GM18520 (cell line): Measurements from ENCODE around the gene ZNF407.

Source experiments
- ATAC-seq: cut with Tn5 transposase; IDR thresholded peaks from one replicate; pipeline ENCODE4 v1.9.1; 2021; ENCODE audit not compliant: unreplicated experiment

ZNF407 gene

DNA sequence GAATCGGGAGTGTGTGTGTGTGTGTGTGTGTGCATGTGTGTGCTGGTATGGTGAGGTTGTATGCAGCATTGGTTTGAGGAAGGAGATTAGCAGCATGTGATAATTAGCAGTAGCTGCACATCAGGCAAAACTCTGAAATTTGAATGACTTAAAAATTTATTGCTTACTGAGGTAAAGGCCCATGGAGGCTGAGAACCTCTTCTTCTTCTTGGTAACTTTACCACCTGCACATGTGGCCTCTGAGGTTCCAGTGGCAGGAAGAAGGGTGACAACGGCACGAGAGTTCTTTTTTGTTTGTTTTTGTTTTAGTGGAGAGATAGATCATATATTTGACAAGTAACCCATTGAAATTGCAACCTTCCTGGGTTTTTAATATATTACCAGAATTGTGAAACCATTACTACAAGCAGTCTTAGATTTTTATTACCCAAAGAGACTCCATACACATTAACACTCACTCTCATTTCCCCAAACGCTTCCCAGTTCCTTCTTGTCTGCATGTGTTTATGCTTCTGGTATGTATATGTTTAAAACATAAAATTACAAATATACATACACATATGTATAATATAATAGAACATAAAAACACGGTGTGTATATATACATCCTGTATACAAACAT is 319.2 kb downstream of the ZNF407 start:
- ATAC-seq: no peak

DNA sequence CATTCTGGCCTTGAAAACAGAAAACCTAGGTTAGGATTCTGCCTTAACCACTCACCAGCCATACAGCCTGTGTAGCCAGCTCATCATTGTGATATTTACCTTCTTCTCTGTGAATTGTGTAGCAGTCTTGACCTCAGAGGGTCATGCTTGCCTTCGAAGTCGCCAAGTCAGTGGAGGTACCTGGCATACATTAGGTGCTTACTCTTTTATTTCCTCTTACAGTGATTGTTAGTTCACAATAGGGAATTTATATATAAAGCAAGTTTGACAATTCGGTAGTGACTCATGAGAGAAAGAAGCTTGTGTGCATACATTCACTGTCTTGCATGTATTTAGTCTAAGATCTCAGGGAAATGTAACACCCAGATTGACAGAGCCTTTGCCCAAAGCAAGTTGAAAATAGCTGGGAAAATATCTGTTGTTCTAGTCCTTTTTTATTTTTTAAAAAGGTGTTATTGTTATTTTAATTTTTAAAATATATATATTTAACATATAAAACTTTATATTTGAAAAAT is 320.7 kb downstream of the ZNF407 start:
- ATAC-seq: no peak

DNA sequence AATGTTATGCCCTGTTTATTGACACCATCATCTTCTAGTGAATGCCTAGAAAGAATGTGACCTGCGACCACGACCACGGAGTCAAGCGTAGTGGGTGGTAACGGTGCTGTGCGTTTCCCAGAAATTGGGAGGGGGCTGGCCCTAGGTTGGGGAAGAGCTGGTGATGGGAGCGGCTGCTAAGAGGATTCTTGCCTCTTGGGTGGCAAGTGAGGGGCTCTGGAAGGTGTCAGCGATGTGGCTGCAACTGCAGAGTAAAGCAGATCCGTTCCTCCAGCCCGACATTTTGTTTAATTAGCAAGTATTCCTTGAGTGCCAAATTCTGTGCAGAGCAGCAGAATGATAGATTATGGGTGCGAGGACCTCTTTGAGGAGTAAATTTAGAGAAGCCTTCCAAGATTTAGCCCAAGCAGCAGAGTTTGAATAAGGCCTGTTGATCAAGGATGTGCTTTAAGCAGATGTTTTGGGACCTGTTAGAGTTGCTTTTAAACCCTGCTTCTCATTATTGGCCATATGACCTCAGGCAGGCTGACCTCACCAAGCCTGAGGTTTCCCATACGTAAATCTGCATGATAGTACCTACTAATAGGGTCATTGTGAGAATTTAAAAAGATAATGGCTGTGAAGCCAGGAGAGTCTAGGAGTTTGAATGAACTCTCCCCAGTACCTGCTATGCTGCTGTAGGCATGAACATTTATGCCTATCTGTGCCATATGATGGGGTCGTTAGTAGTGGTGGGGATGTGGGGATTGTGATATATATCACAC is 323.6 kb downstream of the ZNF407 start:
- ATAC-seq: no peak

DNA sequence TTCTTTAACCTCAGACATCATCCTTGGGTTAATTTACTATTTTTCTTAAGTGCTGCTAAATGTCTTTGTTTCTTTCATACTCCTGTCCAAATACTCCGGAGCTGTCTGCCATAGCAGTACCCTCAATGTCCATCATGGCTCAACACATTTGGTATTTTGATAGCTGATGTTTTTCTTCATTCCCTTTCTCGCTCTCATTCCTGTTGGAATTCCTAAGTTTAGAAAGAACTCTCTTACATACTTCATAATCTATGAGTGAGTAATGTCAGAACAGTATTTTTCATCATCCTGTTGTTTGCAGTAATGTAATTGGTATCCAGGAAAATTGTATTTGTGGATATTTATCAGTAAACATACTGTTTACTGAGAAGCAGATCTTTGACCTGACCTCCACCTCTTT is 328.4 kb downstream of the ZNF407 start:
- no peak for ATAC-seq

DNA sequence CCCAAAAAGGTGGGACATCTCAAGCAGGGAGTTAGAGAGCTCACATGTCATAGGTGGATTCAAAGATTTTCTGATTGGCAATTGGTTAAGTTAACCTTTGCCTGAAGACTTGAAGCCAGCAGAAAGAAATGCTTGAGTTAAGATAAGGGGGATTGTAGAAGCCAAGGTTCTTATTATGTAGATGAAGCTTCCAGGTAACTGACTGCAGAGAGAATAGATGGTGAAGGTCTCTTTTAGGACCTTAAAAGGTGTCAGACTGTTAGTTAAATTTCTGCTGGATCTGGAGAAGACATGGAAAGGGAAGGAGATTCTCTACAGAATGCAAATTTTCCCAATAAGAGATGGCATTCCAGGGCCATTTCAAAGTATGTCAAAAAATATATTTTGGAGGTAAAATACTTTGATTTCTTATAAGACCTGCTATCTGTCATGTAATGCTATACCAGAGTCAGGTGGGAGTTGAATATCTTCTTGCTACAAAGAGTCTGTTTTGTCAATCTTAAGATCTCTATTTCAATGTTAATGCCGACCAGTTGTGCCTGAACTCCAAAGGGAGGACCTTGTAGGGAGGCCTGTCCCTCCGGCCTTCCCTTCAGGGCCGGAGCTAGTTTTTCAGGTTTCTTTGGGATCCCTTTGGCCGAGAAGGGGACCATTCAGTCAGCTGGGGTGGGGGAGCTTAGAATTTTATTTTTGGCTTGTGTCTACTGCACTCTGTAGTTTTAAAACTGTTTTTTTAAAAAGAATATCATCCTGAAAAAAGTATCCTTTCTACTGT is 330.7 kb downstream of the ZNF407 start:
- no peak for ATAC-seq

DNA sequence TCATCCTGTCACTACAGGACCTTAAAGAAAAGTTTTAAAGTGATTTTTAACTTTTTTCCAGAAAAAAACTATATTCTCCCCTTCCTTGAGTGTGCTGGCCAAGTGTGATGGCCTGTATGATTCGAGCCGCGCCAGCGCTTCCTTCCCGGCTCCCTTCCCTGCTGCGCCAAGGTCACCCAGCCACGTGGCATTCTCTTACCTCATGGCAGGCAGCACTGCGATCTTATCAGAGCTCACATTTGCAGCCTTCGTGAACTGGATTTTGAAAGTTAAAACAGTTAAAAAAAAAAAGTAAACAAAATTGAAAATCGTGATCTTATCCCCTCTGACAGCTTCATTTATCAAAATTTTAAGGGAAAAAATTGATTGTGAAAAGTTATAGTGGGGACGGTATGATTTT is 331.4 kb downstream of the ZNF407 start:
- ATAC-seq: no peak

DNA sequence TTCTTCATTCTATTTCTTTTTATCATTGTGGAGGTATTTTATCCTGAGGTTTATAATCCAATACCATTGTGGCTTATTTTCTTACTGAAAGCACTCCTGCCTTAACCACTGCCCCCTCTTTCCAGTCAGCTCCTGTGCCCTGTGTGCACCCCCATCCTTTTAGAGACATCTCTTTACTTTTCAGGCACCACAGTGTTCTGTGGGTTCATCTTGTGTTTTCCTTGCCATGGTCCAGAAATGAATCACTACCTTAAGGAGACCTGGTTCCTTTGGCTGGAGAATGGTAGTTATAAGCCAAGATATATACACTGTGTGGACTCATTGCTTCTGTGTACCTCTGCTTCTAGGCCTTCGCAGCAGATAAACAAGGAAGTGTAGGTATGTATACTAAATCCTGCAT is 332.9 kb downstream of the ZNF407 start:
- ATAC-seq: no peak

DNA sequence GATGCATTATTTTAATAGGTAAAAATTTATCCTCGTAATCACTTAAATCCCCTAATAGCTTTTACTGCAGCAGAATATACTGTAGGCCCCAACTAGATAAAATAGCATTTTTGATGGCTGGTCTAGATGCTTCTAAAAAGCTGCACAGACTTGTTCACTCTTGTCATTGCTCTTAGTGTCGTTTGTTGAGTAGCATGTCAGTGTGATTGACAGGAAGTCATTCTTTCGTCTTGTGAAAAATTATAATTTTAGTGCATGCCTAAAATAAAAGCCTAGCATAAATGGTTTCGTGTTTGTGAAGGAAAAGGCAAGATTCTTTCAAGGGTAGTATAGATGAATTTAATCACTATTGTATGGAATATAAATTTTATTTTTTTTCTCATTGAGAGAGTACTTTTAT is 336.3 kb downstream of the ZNF407 start:
- ATAC-seq: no peak

DNA sequence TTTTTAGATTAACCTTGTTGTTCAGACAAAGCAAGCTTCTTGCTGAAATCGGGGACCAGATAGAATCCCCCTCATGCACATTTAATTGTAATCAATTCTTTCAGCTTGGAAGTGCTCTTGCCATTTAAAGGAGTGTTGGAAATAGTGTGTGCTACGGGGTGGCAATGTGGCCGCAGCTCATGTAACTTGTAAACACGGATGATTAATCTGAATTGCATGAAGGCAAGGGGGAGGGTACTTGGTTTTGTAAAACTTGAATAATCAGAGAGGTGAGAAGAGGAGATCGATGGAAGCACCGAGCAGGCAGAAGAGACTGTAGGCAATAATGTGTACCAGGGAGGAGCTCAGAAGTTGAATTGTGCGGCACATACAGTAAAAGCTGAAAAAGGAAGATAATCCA is 337.8 kb downstream of the ZNF407 start:
- ATAC-seq: no peak

DNA sequence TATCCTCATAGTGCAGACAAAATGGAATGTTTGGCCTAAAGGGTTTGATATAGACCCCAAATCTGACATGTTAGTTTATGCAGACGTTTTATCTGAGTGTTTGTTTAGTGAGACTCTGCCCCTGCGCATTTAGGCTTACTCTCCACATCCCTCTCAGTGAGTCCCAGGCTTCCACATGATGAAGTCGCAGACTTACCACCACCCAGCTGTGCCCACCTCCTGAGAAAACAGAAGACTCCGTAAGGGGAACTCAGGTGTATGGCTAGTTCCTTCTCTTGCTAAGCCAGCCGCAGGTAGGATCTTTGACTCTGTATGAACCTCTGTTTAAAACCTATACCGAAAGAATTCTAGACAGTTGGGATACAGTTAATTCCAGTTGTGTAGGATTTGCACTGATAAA is 338.7 kb downstream of the ZNF407 start:
- ATAC-seq: no peak

DNA sequence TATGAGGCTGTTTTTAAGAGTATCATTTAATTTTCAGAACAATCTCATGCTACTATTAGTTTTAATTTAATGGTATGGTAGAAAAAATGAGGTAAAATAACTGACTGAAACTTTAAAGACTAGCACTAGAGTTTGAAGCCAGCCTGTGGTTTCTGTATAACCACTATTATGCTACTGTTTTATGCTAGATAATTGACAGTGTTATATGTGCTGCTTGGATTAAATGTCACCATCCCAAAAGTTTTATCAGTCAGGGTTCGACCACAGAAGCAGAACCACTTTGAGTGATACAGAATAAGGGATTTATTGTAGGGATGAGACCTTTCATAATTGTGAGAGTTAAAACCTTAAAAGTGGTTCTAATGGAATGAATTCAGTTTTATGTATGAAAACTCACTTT is 339.6 kb downstream of the ZNF407 start:
- ATAC-seq: no peak

DNA sequence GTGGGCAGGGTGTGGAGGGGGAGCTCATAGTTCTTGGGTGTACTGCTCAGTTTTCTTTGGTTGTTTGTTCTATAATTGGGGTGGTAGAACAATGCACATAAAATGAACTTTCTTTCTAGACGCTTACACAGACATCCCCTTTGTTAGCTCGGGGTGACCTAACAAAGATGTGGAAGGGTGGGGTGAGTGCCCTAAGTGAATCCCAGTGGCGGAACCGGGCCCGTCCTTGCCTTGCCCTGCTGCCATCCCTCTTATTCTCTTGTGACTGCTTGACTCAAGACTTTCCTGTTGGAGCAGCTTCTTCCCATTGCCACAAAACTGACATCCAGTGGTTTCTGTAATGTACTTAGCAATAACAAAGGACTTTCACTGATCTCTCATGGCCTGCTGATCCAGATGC is 343.2 kb downstream of the ZNF407 start:
- ATAC-seq: no peak

DNA sequence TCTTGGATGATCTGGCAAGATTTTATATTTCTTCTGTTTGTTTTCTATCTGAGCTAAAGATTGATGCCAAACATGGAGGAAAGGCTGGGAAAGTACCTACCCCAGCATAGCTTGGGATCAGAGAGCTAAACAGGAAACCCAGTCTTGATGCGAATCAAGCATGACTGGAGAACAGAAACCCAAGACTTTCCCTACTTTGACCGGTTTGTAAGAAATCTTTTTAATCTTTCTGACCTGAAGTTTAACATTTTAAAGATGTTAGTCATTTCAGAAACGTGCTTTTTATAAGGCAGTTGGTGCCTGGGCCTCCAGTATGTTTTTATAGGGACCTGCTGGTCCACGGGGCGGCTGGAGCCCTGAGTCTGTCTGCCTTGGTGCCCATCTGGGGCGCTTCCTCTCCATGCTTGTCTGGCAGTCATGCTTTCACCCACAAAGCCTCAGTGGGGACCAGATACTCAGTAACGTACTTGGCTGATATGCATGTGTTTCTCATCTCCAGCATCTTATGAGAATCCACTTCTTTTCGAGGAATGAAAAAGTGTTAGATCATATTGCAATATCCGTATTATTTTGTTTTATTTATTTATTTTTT is 344.7 kb downstream of the ZNF407 start:
- ATAC-seq: no peak

DNA sequence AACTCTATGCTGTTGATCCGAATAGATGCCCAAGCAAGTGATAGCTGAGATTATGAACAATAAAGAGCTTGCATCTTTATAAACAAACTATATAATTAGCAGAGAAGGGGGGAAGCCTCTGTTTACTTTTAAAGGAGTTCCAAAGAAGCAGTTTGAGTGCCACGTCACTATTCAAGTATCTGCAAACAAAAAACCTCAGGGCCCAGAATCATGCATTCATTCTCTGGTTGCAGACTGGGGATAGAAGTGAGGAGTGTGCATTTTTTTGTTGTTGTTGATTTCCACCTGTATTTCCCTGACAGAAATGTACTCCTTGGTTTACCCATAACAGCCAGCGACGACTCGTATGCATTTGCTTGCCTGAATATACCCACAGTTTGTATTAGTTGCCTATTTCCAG is 347.0 kb downstream of the ZNF407 start:
- ATAC-seq: no peak

DNA sequence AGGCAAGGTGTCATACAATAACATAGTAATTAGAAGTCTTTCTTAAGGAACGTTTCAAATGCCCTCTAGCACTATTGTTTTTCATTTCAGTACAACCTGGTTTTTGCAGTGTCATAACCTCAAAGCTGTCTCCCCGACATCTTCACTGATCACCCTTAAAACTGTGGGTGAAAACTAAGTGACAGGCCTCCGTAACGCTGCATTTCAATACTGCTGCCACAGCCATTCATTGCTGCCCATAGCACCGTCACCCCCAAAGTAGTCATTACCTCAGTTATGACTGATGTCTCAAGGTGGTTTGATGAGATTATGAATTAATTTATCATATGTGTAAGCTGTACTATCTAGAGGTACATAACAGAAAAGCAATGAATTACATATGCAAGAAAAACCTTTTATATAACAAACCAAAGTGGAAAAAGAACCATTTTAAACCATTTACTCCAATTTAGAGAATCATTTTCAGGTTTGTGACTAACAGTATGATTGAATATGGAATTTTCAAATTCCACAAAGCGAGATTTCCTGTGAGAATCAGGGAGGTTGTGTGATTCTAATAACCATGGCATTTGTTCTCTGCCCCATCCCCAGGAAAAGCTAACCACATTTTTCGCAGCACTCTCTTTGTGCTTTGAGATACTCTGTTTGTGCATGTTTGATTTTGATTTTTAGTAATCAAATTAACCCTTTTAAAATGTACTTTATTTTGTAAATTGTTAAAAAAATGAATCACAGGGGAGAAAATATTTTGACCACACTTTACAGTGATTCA is 348.3 kb downstream of the ZNF407 start:
- no peak for ATAC-seq

DNA sequence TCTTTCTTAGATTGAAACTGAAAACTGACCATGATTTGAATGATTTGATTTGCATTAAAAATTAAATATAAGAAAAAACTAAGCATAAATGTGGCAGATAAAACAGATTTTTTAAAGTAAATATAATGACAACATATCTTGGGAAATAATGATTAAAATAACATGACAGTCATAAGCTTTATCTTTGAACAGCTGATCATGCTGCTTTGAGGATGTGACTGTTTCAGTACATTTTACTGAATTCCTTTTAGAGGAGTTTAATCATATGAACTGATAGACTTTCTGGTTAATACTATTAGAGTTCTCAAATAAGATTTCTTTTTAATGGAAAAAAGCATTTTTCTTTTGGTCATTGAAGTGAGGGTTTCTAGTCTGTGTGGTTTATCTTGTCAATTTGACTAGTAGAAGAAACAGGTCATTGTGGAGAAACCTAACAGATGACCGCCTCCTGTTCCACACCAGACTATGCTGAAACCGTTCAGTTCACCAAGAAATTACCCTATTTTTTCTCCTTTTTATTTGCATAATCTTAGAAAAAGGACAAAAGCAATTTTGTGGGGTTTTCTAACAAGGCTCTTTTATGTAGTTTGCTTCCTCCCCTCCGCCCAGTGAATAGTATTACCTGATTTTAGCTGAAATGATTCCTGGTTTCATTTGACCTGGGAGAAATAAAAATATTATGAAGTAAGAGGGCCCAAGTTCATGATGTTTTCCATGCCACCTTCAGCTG is 349.1 kb downstream of the ZNF407 start:
- ATAC-seq: no peak

DNA sequence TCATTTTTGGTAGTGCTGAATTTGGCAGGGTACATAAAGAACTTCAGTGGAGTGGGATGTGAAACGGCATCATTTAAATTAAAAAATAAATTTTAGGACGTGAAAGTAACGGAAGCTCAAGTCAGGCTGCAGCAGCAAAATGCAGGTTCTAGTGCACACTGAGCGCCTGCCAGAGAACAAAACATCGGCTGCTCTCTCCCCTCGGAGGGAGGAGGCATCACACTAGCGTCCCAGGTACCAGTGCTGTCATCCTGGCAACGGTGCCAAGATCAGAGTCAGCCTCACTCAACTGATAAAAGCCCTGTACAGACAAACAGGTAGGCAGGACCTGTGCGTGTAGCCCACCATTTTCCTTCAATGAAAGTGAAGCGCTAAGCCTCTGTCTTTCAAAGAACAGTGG is 349.7 kb downstream of the ZNF407 start:
- no peak for ATAC-seq

DNA sequence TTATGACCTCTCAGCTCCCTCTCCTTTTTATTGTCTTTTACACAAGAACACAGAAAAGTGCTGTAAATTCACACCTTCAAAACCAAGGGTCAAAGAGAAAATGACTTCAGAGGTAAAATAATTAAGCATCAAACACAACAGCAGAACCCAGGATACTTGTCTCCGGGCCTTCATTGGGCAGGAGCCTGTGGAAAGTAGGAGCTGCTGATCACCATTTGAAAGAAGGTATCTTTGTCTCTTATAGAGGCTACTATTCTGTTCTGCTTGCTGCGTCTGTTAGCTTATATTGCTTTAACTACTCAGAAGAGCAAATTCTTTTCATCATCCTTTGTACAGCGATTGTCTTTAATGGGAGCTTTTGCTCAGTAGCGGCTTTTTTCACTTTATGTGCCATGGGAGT is 350.2 kb downstream of the ZNF407 start:
- no peak for ATAC-seq

DNA sequence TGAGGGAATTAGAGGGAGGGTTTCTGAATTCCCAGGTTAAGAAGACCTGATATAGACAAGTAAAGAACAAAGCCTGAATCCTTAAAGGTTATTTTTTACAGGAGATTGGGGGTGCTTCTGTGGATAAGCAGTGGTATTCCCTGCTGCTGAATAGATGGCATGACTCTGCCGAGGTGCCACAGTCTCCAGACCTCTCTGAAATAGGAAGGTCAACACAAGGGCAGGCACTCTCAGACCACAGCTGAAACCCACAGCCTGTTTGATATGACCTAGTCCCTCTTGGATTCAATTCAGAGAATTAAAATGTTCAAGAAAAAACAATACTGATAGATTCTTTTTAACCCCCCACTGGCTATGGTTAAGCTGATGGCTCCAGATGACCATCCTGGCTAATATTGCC is 351.9 kb downstream of the ZNF407 start:
- no peak for ATAC-seq

DNA sequence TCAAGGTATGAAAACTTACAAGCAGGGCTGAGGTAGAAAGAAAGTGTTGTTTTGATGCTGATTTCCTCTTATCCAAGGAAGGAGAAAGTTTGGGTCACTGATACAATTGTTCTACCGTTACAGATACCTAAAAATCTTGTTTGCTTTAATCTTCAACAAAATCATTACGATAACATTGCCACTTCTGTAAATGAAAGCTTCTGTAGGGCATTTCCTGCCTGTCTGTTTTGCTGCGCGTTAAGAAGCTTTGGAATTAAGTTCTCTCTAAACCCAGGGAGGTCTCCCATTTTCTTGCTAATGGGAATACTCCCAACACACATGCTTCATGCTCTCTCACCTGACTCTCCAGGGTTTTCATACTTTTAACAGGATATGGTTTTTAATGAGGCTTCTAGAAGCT is 352.8 kb downstream of the ZNF407 start:
- ATAC-seq: no peak
